Urinary bladder (tissue), 4 donors: ENCODE results near the gene RNF5. TPM values are rescaled to one million over a fixed set of nuclear protein-coding genes. Genes with fewer than 3 reads are reported as not detected.
A peak's percentile ranks its signal among the peaks of the same experiment; 100 is the strongest.

Experiments
- DNase-seq: peaks from one replicate; pipeline ENCODE4 v3.0.0-alpha.2; 2015; ENCODE audit errors: extremely low spot score
- H3K27ac ChIP-seq: one replicate; pipeline ENCODE4 v1.5.1; 2013; ENCODE audit warnings: low read depth, mild to moderate bottlenecking, moderate library complexity
- H3K36me3 ChIP-seq: one replicate; pipeline ENCODE4 v1.6.1; 2013; ENCODE audit warnings: mild to moderate bottlenecking, moderate library complexity; ENCODE audit not compliant: insufficient read depth
- H3K4me1 ChIP-seq: one replicate; pipeline ENCODE4 v1.6.1; 2013; ENCODE audit warnings: mild to moderate bottlenecking, moderate library complexity; ENCODE audit not compliant: insufficient read depth
- H3K4me3 ChIP-seq: one replicate; pipeline ENCODE4 v1.5.1; 2013; ENCODE audit warnings: low read depth, low read length
- WGBS: extraction: QIAGEN DNeasy Blood & Tissue Kit; methylation state at CpG from one replicate; pipeline ENCODE4 v1.1.7; 2013; 5-methylcytosine and 5-hydroxymethylcytosine counted together
- polyA plus RNA-seq: library from polyadenylated mRNA; stranded (reverse); fragments of 200-250 nt; gene quantifications from one replicate; pipeline ENCODE4 v1.2.3, GENCODE V29; 2013
- total RNA-seq: library from RNA; depleted of rRNA; stranded (reverse); fragments of >200 nt; gene quantifications from one replicate; pipeline ENCODE4 v1.2.3, GENCODE V29; 2014
- donor health status: healthy with polysubstance abuse.
- donor health status: healthy.

RNF5 gene
- total and polyA plus RNA-seq, 2 donors: 30.1 to 102 TPM

GRCh38 chr6:32163559-32164258 is 14.5 kb upstream of the RNF5 start:
- Histone ChIP-seq H3K36me3 (peaks cover 1% of the 10 kb centered on the region), H3K4me1 (no peaks in the 10 kb centered on the region), H3K4me3 (no peak overlapping the region), H3K27ac (no peak overlapping the region)
- 83% methylated on average over 7 of the region's 7 CpGs for WGBS
- no peak for DNase-seq

GRCh38 chr6:32164295-32164694 is 13.9 kb upstream of the RNF5 start, which contains the start of gene EGFL8:
Gene EGFL8, plus strand, starts transcription at chr6:32164595. Its CDS starts 1,571 bp downstream, at chr6:32166166.
- no peak for DNase-seq
- Histone ChIP-seq H3K4me1 (no peaks in the 10 kb centered on the region), H3K4me3 (no peak within 1 kb of the TSS), H3K36me3 (peaks cover 1% of the 10 kb centered on the region), H3K27ac (no peak within 1 kb of the TSS)

GRCh38 chr6:32166411-32167061 is 11.7 kb upstream of the RNF5 start:
- Histone ChIP-seq H3K4me1 (no peaks in the 10 kb centered on the region), H3K36me3 (peaks cover 1% of the 10 kb centered on the region), H3K27ac (no peak overlapping the region), H3K4me3 (no peak overlapping the region)
- 76% methylated on average over 30 of the region's 30 CpGs for WGBS
- no peak for DNase-seq

GRCh38 chr6:32167154-32167760 is 10.9 kb upstream of the RNF5 start:
- 79% methylated on average over 32 of the region's 32 CpGs for WGBS
- no peak for DNase-seq
- Histone ChIP-seq H3K27ac (no peak overlapping the region), H3K4me1 (no peaks in the 10 kb centered on the region), H3K36me3 (peaks cover 1% of the 10 kb centered on the region), H3K4me3 (no peak overlapping the region)

- DNase-seq: no peak
- no peak overlapping the region for H3K4me3 ChIP-seq
- H3K36me3 ChIP-seq: peaks cover 1% of the 10 kb centered on the region
- H3K27ac ChIP-seq: no peak overlapping the region
- H3K4me1 ChIP-seq: no peaks in the 10 kb centered on the region
- WGBS: 42% methylated on average over 6 of the region's 6 CpGs
These were observed 10.4 kb upstream of the RNF5 start for GRCh38 chr6:32167761-32168262.

DNA sequence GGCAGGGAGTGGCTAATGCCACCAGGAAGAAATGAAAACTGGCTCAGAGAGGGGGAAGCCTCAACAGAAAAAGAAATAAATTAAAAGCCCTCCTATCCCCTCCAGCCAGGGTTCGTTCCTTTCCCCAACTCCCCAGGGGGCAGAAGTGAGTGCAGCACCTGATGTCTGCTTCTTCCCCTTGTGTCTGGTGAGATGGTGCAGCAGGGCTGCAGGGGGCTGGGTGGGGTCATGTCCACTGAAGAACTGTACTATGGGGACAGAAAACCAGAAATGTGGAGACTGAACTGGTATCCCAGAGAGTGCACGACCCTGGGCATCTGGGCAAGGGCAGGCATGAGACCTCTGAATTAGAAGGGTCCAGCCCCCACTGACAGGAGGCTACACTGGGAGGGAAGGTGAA is 9.9 kb upstream of the RNF5 start:
- Histone ChIP-seq H3K4me1 (no peaks in the 10 kb centered on the region), H3K4me3 (no peak overlapping the region), H3K36me3 (peaks cover 1% of the 10 kb centered on the region), H3K27ac (no peak overlapping the region)
- DNase-seq: no peak
- 63% methylated on average over 2 of the region's 2 CpGs for whole genome bisulfite sequencing

DNA sequence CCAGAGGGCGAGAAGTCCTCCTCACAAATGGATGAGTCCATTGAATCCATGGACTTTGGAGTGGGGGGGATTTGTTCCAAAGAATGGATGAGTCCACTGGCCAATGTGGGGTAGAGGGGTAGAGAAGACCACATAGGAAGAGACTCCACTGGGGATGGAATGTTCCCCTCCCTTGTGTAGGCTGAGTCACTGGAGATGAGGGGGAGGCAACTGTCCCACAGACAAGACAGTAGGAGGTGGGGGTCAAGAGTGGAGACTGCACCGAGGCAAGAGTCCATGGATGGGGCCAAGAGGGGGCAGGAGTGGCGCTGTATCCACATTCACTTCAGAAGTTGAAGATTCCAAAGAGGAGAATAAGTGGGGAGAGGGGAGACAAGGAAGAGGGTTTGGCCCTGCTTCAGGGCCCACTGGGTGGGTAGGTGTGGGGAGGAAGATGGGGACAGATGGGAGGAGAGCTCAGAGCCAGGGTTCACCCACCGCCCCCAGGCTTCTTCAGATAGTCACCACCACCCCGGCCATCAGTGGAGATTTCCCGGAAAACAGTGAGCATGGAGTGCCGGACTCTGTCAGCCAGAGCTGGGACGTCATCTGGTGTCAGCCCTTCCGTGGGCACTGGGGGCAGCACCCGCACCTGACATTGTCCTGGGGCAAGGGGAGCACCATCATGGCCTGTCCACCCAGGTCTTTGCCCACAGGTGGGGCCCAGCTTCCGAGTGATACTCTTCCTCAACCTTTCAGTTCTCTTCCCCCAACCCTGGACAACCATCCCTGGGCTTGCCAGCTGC is 9.2 kb upstream of the RNF5 start:
- Histone ChIP-seq H3K4me3 (no peak overlapping the region), H3K36me3 (peaks cover 1% of the 10 kb centered on the region), H3K27ac (no peak overlapping the region), H3K4me1 (no peaks in the 10 kb centered on the region)
- WGBS: 74% methylated on average over 11 of the region's 11 CpGs
- DNase-seq: no peak

DNA sequence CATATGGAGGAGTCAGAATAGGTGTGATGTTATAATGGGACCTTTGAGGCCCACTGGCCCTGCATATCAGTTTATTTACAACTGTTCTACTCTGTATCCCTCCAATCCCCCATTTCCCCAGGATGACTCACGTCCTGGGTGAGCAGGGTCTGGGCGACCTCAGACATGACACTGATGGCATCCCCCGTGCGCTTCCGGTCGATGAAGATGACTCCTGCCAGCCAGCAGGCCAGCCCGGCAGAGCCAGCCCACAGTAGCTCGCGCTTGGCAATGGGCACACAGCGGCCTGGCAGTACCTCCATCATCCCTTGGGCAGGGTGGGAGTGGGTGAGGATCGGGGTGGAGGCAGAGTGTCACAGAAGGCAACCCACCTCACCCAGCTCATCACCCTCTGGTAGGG is 7.9 kb upstream of the RNF5 start:
- peaks cover 2% of the 10 kb centered on the region for H3K4me1 ChIP-seq
- peaks cover 1% of the 10 kb centered on the region for H3K36me3 ChIP-seq
- H3K27ac ChIP-seq: no peak overlapping the region
- DNase-seq: no peak
- 92% methylated on average over 11 of the region's 11 CpGs for WGBS
- H3K4me3 ChIP-seq: no peak overlapping the region

- no peak for DNase-seq
- Histone ChIP-seq H3K4me1 (peaks cover 3% of the 10 kb centered on the region), H3K36me3 (peaks cover 1% of the 10 kb centered on the region), H3K4me3 (no peak overlapping the region), H3K27ac (no peak overlapping the region)
- 97% methylated on average over 6 of the region's 6 CpGs for WGBS
These were observed 7.0 kb upstream of the RNF5 start for GRCh38 chr6:32171234-32171633.

GRCh38 chr6:32173051-32173727 is 5.0 kb upstream of the RNF5 start:
- H3K36me3 ChIP-seq: peaks cover 1% of the 10 kb centered on the region
- peaks cover 3% of the 10 kb centered on the region for H3K4me1 ChIP-seq
- no peak overlapping the region for H3K27ac ChIP-seq
- WGBS: 73% methylated on average over 4 of the region's 4 CpGs
- no peak for DNase-seq
- H3K4me3 ChIP-seq: no peak overlapping the region

DNA sequence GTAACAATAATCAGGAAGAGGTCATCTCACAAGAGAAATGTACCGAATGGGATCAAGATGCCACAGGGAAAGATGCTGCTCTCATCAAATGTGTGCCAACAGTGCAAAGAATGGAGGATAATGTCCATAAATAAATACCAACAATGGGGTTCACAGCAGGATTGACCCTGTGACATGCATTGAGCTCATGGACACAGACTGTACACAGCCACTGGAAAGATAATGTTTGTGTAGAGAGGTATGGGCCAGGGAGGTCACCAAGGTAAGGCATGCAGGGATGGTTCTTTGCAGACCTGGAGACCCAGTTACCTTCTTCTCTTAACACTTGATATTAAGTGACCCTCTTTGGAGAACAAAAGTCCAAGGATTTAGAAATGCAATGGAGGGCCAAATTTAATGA is 3.8 kb upstream of the RNF5 start:
- WGBS: 92% methylated on average over 1 of the region's 1 CpG
- H3K4me1 ChIP-seq: peaks cover 3% of the 10 kb centered on the region

DNA sequence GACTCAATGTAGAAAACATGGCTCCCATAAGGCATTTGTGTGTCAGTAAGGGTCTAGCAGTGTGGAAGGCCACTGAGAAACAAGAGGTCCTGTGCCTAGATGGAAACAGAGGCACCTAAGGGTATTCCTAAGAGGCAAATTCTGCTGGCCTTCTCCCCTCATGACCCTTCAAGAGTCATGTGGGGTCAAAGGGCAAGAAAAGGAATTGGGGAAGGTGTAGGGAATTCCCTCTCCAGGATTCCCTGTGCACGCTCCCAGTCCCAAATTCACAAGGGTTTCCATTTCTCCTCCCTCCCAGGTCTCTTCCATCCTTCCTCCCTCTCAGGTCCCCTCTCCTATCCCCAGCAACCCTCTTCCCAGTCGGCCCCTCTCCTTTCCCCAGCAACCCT is 2.9 kb upstream of the RNF5 start:
- Histone ChIP-seq H3K4me1 (peaks cover 3% of the 10 kb centered on the region), H3K27ac (no peak overlapping the region), H3K36me3 (no peaks in the 10 kb centered on the region), H3K4me3 (peak overlapping the region; percentile 85)
- WGBS: 5% methylated on average over 2 of the region's 2 CpGs
- DNase-seq: no peak

More for the DNA sequence above, 3.8 kb upstream of the RNF5 start:
- DNase-seq: no peak
- H3K27ac ChIP-seq: no peak overlapping the region
- no peak overlapping the region for H3K4me3 ChIP-seq
- H3K36me3 ChIP-seq: no peaks in the 10 kb centered on the region
